Measurements from ENCODE around the gene TRPV4.

Gene TRPV4

DNA sequence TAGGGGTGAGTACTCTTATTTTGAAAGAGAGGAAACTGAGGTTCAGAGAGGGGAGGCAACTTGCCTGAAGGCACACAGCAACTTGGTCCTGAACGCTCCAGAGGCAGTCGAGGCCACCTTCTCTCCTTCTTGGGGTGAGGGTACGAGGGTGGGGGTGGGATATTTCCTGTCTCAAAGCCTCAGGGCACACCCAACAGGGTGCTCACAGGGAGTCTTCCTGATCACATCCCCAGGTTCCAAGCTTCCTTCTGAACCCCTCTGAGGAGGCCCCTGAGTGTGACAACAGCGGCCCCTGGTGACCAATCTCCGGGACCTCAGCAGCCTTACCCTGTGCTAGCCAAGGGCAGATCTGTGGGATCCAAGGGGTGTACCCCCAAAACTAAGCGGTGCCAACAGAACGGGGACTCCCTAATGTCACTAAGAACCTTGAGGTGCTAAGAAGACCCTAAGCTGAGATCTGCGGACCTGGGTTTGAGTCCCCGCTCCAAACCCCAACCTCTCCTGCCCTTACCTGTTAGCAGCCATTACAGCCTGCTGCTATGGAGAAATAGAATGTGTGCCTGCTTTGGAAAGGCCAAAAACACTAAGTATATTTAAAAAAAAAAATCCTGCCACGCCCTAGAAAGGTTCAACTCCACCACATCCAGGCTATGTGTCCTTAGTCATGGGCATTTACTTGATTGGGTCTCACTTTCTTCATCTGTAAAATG lies 57.9 kb downstream of the TRPV4 start:
- DNase-seq, result peak; percentile 73

DNA sequence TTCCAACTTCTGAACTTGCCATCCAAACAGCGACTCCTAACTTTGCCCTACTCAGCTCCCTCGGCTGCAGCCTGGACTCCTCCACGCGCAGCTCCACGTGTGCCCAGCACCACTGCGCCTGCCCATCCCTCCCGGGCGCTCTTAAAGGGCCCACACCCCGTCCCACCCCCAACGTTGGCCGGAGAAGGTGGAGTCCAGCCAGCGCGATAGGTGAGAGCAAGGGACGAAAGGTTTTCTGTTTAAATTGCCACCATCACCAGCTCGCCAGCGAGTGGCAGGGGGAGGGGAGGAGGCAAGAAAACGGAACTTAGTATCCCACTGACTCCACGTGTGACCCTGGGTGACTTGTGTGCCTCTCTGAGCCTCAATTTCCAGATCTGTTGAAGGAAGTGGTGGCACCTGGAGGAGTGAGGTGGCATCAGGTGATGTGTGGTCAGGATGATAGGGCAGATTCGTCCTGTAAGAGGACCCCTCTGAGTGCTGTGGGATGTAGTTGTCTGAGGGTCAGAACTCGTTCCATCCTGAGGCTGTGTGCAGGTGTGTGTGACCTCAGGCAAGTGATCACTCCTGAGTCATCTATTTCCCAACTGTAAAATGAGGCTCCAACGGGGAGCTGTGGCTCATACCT lies 59.7 kb downstream of the TRPV4 start:
- DNase-seq, result no peak

DNA sequence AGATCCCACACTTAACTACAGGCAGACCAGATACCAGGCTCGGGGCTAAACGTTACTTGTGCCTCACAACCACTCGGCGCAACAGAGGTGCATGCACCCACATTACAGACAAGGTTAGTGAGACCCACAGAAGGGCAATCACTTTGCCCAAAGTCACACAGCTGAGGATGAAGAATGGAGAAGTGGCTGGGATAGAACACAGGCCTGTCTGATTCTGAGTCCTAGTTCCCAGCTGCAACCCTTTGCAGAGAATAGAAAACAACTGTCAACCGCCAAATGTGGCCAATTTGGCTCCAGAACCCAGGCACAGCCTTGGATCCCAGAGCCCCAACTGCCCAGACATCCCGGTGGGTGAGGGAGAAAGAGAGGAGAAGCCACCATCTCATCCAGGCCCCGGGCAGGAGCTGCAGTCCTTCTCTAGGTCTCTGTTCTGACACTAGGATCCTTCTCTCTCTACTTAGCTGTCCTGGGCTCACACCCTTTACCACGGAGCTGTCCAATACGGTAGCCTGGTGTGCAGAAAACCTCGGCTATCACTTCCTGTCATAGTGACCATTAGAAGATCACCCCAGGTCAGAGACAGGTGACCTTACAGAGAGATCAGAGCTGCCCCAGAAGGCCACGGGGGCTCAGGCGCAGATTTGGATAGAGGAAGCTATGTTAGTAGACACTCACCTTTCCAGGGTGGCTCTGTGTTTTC lies 60.4 kb downstream of the TRPV4 start:
- no peak for DNase-seq

DNA sequence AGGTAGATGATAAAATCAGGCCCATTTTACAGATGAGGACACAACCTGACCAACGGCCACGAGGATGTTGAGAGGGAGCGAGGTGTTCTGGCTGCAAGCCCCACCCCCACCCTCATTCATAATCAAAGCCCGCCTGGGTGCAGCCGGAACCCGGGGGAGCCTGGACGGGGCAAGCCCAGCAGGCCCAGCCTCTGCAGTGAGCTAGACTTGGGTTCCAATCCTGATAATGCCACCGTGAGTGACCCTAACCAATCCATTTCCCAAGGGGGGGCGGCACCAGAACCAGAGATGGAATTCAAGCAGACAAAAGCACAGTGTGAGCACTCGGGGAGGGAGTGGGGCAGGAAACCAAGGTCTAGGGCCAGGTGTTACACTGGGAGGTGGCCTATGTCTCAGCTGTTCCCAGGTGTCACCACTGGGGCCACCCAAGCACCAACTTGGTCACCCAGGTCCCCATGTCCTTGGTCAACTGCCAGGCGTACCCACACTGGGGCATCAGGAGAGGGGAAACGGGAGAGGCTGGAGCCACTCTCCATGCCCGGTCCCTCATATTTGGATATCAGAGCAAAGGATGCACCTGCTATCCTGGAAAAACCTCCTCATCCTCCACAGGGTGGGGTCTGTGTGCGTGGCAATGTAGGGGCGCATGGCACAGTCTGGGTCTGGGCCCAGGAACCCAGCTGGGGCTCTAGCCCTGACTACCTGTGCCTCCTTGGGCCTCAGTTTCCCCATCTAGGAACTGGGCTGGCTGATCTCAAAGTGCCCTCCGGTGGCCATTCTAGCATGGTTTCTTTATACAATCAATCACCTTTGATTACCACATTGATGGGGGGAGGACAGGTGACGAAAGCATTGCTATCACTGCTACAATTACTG lies 61.2 kb downstream of the TRPV4 start:
- no peak for DNase-seq

DNA sequence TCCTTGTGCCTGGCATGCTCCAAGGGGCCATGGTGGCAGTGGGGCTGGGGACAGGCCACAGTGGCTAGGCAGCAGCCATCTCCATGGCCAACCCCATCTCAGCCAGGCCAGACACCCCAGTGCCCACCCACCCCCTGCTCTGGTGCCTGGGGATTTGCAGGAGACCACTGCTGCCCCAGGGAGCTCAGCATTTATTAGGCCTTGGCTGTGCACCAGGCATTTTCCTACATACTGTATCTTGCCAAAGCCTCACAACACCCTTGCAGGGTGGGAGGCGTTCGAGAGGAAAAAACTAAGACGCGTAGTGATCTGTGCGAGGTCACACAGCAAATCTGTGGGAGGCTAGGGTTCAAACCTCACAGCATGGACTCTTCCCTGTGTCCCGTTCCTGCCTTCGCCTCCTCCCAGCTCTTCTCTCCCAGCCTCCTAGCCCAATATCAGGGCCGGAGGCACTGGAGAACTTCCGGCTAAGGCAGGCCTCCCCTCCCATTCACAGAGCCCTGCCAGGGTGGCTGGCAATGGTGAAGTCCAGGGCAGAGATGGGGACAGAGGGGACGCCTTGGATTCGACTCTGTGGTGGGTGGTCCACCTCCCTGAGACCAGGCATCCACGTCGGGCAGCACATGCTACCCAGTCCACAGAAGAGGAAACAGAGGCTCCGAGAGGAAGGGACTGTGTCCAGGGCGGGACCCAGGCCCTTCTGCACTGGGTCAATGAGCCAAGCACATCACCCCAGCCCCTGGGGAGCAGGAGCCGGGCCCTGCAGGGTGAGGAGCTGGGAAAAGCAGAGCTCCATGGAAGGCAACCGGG lies 62.1 kb downstream of the TRPV4 start:
- no peak for DNase-seq

DNA sequence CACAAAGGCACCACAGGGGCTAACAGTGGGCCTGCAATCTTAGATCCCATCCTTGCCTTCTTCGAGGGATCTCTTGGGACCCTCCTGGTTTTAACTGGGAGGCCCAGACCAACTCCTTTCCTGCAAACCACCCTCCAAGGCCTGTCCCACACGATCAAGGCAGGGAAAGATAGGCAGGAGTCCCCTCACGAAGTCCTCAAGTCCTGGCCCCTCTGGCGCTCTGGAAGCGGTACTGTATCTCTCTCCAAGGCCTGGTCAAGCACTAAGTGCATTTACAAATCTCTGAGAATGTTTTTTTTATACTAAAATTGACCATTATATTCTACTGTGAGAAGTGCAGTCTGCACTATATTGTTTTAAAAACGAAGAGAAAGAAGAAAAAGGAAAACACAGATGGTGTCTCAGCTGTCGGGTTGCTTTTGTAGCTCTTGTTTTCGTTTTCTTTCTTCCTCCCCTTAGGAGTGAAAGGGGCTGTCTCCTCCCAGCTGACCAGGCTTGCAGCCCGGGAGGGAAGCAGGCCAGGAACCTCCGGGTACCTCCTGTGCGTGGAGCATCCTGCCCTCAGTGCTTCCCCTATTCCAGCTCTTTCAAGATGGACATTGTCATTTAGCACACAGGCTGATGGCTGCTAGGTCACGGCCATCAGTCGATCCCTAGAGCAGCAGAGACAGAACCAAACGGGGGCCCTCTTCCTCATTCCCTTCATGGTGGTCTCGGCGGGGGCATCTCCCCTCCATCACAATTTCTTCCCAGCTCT lies 62.9 kb downstream of the TRPV4 start:
- DNase-seq, result no peak

DNA sequence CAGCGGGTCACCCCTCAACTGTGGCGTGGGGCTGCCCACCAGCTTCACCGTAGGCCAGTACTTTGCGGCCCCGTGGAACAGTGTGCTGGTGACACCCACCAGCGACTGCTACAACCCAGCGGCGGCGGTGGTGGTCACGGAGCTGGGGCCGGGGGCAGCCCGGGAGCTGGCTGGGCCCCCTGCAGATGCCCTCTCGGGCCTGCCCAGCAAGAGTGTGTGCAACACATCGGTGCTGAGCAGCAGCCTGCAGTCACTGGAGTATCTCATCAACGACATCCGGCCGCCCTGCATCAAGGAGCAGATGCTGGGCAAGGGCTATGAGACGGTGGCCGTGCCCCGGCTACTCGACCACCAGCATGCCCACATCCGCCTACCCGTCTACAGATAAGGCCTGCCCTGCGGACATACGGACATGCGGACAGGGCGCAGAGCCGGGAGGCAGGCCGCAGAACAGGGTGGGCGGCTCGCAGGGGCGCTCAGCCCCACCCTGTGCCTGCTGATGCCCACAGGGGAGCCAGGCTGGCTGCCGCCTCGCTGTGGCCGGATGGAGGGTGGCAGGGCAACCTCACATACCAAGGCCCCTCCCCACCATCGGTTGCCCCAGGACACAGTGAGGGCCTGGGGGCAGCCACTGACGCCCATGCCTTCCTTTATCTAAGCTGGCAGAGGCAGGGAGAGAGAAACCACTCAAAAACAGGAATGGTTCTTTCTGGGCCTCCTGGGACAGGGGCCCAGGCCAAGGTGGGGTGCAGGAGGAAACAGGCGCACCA lies 64.1 kb downstream of the TRPV4 start:
- DNase-seq, result no peak

DNA sequence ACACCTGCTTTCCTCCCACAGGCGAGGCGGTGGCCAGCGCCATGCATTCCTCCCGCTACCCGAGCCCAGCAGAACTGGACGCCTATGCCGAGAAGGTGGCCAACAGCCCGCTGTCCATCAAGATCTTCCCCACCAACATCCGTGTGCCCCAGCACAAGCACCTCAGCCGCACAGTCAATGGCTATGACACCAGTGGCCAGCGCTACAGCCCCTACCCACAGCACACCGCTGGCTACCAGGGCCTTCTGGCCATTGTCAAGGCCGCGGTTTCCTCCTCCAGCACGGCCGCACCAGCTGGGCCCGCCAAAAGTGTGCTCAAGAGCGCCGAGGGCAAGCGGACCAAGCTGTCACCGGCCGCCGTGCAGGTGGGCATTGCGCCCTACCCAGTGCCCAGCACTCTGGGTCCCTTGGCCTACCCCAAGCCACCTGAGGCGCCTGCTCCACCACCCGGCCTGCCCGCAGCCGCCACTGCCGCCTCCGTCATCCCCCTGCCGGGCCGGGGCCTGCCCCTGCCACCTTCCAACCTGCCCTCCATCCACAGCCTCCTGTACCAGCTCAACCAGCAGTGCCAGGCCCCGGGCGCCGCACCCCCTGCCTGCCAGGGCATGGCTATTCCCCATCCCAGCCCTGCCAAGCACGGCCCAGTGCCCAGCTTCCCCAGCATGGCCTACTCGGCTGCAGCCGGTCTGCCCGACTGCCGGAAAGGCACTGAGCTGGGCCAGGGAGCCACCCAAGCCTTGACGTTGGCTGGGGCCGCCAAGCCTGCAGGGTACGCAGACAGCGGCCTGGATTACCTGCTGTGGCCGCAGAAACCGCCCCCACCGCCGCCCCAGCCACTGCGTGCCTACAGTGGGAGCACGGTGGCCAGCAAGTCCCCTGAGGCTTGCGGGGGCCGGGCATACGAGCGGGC lies 65.0 kb downstream of the TRPV4 start:
- peak; percentile 8 for DNase-seq

DNA sequence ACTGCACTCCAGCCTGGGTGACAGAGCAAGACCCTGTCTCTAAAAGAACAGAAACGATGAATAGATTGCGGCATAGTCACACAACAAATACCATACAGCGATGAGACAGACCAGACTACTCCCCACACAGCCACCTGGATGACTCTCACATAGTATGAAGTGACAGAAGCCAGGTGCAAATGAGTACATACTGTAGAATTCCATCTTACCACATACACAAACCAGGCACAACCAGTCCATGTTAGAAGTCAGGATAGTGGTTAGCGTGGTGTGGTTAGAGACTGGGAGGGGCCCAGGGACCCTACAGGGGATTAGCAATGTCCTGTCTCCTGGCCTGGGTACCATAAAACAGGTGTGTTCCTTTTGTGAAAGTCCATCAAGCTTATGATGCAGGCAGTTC lies 65.7 kb downstream of the TRPV4 start:
- DNase-seq, result no peak

DNA sequence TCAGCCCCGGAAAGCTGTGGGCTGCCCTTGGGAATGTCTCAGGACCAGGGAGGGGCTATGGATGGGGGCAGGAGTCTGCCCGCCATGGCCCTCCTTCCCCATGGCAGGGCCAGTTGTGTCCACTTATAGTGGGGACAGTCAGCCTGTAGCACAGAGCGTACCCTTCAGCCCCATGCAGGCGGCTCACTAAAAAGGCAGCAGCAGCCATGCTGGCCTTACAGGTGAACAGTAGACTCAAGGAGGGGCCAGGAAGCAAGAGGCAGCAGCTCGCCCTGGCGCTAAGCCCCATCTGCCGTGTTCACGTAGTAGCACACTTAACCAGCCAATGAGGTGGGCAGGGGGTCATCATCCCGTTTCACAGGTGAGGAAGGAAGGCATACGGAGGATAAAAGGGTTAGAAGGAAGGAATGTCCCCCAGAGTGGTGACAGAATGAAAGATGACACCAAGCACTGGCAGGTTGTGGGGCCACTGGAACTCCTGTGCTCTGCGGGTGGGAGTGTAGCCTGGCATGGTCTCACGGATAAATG lies 66.9 kb downstream of the TRPV4 start:
- DNase-seq, result no peak

DNA sequence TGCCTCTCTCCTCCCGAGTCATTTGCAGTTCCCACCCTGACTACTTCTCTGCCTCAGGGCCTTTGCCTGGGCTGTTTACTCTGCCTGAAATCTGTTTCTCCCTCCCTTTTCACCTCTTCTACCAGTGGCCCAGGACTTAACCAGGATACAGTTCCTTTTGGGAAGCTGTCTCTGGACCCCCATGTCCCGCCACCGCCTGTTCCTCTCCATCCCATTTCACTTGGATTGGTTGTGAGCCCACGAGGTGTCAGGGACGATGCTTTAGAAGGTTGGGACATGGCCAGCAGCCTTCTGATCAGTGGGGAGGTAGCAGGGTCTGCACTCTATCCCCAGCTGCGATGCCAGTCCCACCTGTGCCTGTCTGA lies 67.8 kb downstream of the TRPV4 start:
- DNase-seq, result no peak

DNA sequence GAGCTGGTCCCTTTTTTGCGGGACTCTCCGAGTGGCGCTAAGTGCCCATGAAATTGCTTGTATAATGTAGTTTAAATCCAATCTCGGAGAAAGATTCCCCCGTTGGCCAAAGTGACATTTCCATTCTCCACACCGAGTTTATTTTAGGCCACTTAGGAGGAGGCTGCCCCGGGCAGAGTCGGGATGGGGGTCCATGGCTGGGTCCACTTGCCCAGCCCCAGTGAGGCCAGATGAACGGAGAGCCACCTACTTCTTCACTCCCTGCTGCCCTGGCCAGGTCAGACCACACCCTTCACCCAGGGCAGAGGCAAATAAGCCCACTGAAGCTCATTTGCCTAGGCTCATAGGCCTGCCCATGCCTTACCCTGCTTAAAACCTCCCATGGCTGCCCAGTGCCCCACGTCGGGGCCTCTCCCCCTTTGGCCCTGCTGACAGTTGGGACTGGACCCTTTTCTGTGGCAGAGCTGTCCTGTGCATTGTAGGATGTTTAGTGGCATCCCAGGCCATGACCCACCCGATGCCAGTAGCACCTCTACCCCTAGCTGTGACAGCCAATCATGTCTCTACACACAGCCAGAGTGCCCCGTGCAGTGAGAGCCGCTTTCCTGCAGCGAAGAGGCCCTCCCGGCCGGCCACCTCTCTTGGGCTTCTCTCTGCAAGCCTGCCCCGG lies 68.3 kb downstream of the TRPV4 start:
- DNase-seq, result no peak

DNA sequence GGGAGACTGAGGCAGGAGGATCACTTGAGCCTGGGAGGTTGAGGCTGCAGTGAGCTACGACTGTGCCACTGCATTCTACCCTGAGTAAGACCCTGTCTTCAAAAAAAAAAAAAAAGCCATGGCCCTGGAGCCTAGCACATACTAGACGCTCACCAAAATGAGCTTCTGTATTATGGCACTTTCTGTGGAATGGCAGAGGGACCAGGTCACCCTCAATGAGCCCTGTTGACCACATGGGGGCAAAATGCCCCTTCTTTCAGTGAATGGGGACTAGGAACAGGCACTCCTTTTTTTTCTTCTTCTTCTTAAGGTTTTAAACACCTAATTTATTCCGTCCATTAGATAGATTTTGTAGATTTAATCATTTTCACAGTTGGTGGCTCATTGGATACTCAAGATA lies 69.1 kb downstream of the TRPV4 start:
- DNase-seq, result no peak

DNA sequence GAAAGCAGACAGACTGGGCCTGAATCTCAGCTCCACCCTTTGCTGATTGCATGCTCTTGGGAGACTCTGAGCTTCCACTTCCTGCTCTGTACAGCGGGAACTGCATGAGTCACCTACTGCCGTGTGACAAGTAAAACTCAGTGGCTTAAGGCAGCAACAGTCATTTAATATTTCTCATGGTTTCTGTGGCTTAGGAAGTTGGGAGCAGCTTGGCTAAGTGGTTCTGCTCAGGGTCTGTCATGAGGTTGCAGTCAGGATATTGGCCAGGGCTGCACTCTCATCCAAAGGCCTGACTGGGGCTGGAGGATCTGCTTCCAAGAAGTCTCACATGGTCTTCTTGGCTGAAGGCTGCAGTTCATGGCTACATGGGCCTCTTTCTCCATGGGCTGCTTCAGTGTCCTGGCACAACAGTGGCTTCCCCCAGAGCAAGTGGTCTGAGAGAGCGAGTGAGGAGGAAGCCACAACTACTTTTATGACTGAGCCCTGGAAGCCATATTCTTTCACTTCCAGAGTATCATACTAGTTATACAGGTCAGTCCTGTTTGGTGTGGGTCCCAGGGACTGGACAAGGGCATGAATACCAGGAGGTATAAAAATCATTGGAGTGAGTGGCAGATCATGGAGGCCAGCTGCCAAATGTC lies 69.9 kb downstream of the TRPV4 start:
- no peak for DNase-seq

DNA sequence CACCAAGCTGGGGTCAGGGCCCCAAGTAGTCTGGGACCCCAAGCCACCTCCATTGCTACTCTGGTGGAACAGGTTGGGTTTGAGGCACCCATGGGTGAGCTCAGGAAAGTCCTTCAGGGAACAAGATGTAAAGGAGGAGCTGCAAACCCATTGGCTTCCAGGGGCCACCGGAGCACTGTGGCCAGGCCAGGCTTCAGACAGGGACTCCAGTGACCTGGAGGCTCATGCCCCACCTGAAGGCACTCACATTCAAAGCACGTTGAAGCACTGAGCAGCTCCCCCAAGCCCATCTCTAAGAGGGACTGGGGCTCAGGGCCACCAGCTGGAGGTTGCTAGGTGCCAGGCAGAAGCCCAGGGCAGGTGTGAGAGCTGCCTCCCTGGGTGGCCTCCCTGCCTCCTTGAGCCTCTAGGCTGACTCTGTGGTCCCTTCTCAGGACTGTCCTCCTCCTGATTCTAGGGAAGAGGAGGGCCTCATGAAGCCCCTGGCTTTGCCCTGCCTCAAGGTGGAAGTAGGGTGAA lies 70.5 kb downstream of the TRPV4 start:
- DNase-seq, result no peak

DNA sequence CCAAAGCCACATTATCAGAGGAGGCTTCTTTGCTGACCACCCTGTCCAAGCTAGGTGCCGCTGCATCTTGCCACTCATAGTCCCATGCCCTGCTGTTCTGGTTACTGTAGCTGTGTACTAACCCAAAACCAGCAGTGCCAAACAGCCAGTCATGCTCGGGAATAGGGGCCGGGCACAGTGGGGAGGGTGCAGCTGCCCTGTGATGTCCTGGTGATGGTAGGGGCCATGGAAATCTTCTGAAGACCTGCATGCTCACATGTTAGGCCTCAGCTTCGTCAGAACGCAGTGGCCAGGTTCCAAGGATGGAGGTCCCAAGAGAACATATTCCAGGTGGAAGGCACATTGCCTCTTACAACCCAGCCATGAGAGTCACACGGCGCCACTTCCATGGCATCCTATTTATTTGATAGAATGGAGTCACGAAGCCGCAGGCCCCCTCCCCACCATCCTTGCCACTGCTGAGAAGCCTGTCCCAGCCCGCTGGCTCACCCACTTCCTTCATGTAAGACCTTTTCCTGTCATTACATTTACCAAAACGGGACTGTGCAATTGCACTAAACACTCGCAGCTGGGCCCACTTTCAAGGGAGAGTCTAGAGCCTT lies 71.0 kb downstream of the TRPV4 start:
- peak; percentile 1 for DNase-seq

Measured in activated CD8-positive, alpha-beta memory T cell treated with anti-CD3 and anti-CD28 coated beads, Interleukin-2, amount 50 U/mL, for 4 hours (primary cell).